GM12875 (cell line): ENCODE measurements around the gene ZNF532.

Experiments
- H3K4me3 ChIP-seq: one replicate; pipeline ENCODE4 v1.5.1; 2011; ENCODE audit warnings: low read depth, low read length, control low read depth
- CTCF ChIP-seq: IDR thresholded peaks from 2 replicates; pipeline ENCODE4 v1.5.1; 2011; ENCODE audit warnings: low read depth, mild to moderate bottlenecking, control low read depth, inconsistent platforms, low read length, moderate library complexity, borderline replicate concordance; ENCODE audit not compliant: insufficient read depth

ZNF532 gene

DNA sequence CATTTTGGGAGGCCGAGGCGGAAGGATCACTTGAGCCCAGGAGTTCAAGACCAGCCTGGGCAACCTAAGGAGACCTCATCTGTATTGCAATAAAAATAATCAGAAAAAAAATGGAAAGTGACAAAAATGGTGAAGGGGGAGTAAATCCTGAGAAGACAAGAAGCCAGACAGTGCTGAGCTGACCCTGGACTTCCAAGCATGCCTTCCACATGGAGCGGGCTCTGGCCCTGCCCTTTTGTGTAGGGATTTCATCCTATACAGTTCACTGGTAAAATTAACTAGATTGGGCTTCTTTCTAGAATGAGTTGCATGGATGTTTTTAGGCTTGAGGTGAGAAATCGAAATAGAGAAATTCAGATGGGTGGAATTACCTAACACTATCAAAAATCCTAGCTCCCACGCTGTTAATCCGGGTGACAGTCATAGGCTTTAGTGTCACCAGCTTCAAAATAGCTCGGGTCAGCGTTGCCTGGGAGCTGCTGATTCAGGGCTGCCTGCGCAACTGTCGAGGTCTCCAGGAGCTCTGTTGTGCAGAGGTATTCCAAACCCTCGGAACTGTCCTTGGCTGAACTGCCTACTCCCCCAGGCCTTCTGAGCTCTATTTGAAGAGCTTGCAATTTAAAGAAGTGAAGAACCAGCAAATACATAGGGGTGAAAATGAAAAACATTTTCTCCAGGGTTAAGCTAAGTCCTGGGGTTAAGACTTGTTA is 21.5 kb upstream of the ZNF532 start:
- H3K4me3 ChIP-seq = no peak overlapping the region
- TF ChIP-seq CTCF = no peak

GRCh38 chr18:58843688-58844035 is 21.0 kb upstream of the ZNF532 start:
- no peak for TF ChIP-seq CTCF
- H3K4me3 ChIP-seq = no peak overlapping the region

GRCh38 chr18:58844871-58845270 is 19.8 kb upstream of the ZNF532 start:
- TF ChIP-seq CTCF = no peak
- no peak overlapping the region for H3K4me3 ChIP-seq

DNA sequence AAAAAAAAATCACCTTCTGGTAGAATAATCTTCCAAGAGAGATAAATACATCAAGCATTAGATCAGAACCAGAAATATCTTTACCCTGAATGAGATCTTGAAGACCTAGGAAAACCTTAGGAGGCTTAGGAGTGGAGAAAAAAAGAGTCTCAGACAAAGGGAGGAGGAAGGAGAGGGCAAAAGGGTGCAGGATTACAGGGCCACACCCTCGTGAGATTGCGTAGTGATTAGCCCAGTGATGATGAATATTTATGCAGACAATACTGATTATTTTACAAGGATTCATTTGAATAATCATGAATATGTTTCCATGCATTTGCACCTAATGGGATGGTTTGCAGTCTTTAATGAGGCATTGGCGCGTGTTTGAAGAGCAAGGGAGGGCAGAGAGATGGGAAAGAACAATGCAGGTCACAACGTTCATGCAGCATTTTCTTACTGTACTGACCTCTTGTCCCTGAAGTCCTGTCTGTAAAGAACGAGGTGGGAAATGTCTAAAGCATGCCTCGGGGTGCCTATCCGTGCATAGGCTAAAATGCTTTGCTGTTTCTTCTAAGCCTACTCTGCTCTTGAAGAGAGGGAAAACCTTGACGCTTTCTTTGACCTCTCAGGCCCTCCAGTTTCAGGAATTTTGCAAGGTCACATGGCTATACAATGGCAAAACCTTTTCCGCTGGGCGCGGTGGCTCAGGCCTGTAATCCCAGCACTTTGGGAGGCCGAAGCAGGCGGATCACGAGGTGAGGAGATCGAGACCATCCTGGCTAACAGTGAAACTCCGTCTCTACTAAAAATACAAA is 18.6 kb upstream of the ZNF532 start:
- no peak for TF ChIP-seq CTCF
- H3K4me3 ChIP-seq = no peak overlapping the region

DNA sequence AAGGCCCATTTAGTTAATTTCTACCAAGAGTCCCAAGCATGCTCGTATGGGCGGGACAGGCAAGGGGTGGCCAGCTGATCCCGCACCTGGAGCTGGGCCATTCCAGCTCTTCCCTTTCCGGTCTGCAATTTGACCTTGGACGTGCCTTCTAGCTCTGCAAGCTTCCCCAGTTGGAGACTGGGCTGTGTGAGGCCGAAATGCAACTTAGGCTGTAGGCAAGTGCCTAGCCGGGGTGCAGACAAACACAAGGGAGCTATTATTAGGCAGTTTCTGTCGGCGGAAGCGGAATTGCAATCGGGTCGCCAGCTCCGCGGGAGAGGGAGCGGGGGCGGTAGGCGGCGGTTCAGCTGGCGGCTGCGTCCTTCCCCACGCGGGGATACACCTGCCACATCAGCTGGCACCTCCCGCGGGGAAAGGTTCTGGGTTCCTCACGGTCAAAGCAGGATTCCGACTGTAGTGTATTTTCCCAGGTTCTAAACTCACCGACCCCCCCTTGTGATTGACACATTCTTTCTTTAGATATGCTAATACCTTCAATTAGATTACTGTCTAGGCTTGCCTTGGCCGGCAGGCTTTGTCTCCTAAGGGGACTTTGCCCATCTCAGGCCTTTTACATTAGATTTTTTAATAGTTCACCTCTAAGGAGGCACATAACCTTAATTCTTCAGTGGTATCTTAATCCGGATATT is 17.1 kb upstream of the ZNF532 start:
- TF ChIP-seq CTCF = no peak
- peak overlapping the region; percentile 6 for H3K4me3 ChIP-seq

- no peak for TF ChIP-seq CTCF
- H3K4me3 ChIP-seq = no peak overlapping the region
Observed at GRCh38 chr18:58848685-58849084, 16.0 kb upstream of the ZNF532 start.
